ENCODE data around the gene KASH5. TPM values are rescaled to one million over a fixed set of nuclear protein-coding genes. Genes with fewer than 3 reads are reported as not detected.
"Not testable (repeated sequence)": the region's sequence is repeated elsewhere in the genome, so short reads cannot be mapped to it uniquely, and the experiment has no call there.

The KASH5 gene
- polyA plus RNA-seq, 10 donors = 0.05 to 0.50 (median 0.19) TPM; not detected in 6

DNA sequence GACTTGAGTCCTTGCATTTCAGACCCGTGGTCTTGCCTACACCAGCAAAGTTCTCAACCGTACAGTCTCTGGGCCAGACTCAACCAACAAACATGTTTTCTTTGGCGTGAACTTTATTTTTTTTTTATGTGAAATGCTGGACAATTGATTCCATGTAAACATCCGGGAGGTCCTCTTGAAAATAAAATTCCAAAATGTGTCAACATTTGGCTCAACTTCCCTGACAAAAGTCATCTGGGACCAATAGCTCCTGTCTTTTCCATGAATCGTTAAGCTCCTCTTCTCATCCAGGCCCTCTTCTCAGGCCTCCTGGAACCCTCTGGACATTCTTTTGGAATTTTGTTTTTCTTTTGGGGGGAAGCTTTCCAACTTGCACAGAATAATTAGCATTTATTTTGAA, 67.7 kb downstream of the KASH5 start:
- peak in 2 of 3 donors; percentile 77 to 92 for DNase-seq

DNA sequence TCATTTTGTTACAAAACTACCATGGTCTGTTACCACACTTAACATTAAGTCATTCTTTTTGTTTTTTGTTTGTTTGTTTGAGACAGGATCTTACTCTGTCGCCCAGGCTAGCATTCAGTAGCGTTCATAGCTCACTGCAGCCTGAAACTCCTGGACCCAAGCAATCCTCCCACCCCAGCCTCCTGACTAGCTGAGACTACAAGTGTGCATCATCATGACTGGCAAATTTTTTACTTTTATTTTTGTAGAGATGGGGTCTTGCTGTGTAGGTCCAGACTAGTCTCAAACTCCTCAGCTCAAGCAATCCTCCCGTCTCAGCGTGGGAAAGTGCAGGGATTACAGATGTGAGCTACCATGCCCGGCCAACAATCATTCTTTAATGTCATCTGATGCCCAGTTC, 68.3 kb downstream of the KASH5 start:
- DNase-seq = peak in 1 of 3 donors; percentile 71

DNA sequence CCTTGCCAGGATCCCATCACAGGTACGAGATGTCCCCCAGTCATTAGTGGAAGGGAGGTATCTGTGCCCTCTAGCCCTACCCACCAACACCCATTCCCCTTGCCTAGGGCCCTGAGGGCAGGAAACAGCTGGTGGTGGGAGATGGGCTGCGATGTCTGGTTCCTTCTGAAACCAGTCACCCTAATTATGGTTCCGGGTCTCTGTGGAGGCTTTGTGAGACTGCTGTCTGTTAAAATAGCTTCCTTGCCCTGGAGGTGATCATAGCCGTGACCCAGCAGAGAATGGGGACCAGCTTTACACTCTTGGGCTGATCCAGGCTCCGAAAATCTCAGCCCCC, 70.5 kb downstream of the KASH5 start:
- DNase-seq = no peak

DNA sequence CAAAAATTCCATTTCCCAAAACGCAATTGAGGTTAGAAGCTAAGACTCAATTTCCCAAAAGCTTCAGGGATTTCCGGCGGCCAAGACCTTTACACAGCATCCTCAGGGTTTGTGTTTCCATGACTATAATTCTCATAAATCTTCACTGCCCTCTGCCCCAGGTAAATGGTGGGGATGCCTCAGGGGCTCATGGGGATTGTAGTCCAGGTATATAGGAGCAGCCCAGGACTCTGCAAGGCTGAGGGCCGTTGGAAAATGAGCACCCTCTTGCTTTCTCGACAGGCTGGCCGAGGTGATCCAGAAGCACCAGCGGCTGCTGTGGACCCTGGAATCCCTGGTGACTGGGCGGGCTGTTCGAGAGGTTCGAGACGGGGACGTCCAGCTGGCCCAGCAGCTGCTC, 71.3 kb downstream of the KASH5 start:
- DNase-seq = no peak

DNA sequence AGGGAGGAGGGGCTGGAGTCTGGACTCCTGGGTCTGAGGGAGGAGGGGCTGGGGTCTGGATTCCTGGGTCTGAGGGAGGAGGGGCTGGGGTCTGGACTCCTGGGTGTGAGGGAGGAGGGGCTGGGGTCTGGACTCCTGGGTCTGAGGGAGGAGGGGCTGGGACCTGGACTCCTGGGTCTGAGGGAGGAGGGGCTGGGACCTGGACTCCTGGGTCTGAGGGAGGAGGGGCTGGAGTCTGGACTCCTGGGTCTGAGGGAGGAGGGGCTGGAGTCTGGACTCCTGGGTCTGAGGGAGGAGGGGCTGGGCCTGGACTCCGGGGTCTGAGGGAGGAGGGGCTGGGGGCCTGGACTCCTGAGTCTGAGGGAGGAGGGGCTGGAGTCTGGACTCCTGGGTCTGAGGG, 73.1 kb downstream of the KASH5 start:
- DNase-seq = not testable (repeated sequence)

DNA sequence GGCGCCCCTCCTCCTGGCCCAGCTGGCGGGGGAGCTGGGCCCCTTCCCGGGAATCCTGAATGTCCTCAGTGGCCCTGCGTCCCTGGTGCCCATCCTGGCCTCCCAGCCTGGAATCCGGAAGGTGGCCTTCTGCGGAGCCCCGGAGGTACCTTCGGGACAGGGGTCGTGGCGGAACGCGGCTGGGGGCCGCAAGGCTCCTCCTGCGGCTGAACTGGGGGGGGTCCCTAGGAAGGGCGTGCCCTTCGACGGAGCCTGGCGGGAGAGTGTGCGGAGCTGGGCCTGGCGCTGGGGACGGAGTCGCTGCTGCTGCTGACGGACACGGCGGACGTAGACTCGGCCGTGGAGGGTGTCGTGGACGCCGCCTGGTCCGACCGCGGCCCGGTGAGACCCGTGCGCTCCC, 73.6 kb downstream of the KASH5 start:
- DNase-seq = no peak

DNA sequence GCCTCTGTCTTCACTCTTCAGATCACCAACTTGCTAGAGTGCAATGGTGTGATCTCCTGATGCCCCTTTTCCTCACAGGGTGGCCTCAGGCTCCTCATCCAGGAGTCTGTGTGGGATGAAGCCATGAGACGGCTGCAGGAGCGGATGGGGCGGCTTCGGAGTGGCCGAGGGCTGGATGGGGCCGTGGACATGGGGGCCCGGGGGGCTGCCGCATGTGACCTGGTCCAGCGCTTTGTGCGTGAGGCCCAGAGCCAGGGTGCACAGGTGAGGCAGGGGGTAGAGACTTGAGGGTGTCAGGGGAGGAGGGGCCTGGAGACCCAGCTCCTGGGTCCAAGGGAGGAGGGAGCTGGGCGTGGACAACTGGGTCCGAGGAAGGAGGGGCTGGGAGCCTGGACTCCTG, 74.4 kb downstream of the KASH5 start:
- no peak for DNase-seq

DNA sequence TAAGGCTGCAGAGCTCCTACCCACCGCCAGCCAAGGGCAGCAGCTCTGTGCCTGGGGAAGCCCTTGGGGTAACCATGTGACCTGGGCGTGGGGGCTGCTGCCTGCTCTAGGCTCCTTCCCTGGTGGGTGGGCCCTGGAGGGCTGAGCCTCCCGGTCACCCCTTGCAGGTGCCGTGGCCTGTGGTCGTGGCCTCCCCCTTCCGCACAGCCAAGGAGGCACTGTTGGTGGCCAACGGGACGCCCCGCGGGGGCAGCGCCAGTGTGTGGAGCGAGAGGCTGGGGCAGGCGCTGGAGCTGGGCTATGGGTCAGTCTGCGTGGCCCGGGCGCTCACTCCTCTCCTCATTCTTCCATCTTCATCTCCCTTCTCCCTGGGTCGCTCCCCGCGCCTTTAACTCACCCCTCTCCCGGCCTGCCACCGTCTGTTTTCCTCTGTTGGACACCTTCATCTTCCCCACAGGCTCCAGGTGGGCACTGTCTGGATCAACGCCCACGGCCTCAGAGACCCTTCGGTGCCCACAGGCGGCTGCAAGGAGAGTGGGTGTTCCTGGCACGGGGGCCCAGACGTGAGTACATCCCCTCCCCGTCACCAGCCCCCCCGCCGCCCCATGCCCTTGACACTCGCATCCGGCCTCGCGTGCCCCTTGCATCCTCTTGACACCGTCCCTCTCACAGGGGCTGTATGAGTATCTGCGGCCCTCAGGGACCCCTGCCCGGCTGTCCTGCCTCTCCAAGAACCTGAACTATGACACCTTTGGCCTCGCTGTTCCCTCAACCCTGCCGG, 76.1 kb downstream of the KASH5 start:
- DNase-seq = no peak

DNA sequence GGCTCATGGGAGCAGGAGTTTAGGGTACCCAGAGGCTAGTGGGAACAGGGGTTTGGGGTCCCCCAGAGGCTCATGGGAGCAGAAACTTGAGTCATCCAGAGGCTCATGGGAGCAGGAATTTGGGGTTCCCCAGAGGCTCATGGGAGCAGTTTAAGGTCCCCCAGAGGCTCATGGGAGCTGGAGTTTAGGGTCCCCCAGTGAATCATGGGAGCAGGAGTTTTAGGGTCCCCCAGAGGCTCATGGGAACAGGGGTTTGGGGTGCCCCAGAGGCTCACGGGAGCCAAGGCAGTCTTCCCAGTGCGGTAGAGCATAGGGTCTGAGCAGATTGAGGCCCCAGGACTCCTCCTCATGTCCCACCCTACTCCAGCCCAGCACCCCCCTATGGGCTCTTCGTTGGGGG, 77.3 kb downstream of the KASH5 start:
- no peak for DNase-seq

Other genes starting within 250 kb of the KASH5 start
- 100 to 1,000 TPM in 9 of 10 donors, 10 to 100 TPM in 1; 77.6 to 154 (median 138) TPM for gene HRC, start 232.9 kb upstream of the KASH5 start, polyA plus RNA-seq (ENCODE audit: insufficient read length in 10 of 10)
- gene TRPM4, start 230.5 kb upstream of the KASH5 start, polyA plus RNA-seq (ENCODE audit: insufficient read length in 10 of 10) = 10 to 100 TPM; 16.8 to 66.3 (median 31.4) TPM
- 1 to 10 TPM in 7 of 10 donors, under 1 TPM in 3; 0.68 to 2.7 (median 2.0) TPM for gene SLC6A16, start 63.1 kb upstream of the KASH5 start, polyA plus RNA-seq (ENCODE audit: insufficient read length in 10 of 10)
- 10 to 100 TPM; 13.5 to 37.3 (median 21.0) TPM for gene CD37, start 52.8 kb upstream of the KASH5 start, polyA plus RNA-seq (ENCODE audit: insufficient read length in 10 of 10)
- gene TEAD2, start 25.8 kb upstream of the KASH5 start, polyA plus RNA-seq (ENCODE audit: insufficient read length in 10 of 10) = 10 to 100 TPM; 42.6 to 80.6 (median 64.0) TPM
- 1 to 10 TPM; 1.3 to 2.7 (median 1.8) TPM for gene DKKL1, start 24.4 kb upstream of the KASH5 start, polyA plus RNA-seq (ENCODE audit: insufficient read length in 10 of 10)
- gene PTH2, start 35.2 kb downstream of the KASH5 start, polyA plus RNA-seq (ENCODE audit: insufficient read length in 10 of 10) = not detected
- not detected for gene GFY, start 37.1 kb downstream of the KASH5 start, polyA plus RNA-seq (ENCODE audit: insufficient read length in 10 of 10)
- 1 to 10 TPM in 6 of 10 donors, under 1 TPM in 4; 0.45 to 2.0 (median 1.1) TPM for gene SLC17A7, start 53.3 kb downstream of the KASH5 start, polyA plus RNA-seq (ENCODE audit: insufficient read length in 10 of 10)
- 10 to 100 TPM; 34.6 to 51.9 (median 37.9) TPM for gene PIH1D1, start 63.6 kb downstream of the KASH5 start, polyA plus RNA-seq (ENCODE audit: insufficient read length in 10 of 10)
- 10 to 100 TPM in 7 of 10 donors, 1 to 10 TPM in 3; 6.0 to 17.8 (median 10.6) TPM for gene ALDH16A1, start 65.0 kb downstream of the KASH5 start, polyA plus RNA-seq (ENCODE audit: insufficient read length in 10 of 10)
- gene FLT3LG, start 86.0 kb downstream of the KASH5 start, polyA plus RNA-seq (ENCODE audit: insufficient read length in 10 of 10) = 1 to 10 TPM; 2.2 to 8.1 (median 3.4) TPM
- 1,000 to 10,000 TPM; 3,542 to 5,037 (median 4,448) TPM for gene RPL13A, start 99.4 kb downstream of the KASH5 start, polyA plus RNA-seq (ENCODE audit: insufficient read length in 10 of 10)
- 1,000 to 10,000 TPM; 2,415 to 3,967 (median 3,509) TPM for gene RPS11, start 108.2 kb downstream of the KASH5 start, polyA plus RNA-seq (ENCODE audit: insufficient read length in 10 of 10)
- gene FCGRT, start 124.4 kb downstream of the KASH5 start, polyA plus RNA-seq (ENCODE audit: insufficient read length in 10 of 10) = 100 to 1,000 TPM; 144 to 218 (median 175) TPM
- 10 to 100 TPM; 37.0 to 96.6 (median 55.4) TPM for gene RCN3, start 139.8 kb downstream of the KASH5 start, polyA plus RNA-seq (ENCODE audit: insufficient read length in 10 of 10)
- gene NOSIP, start 192.3 kb downstream of the KASH5 start, polyA plus RNA-seq (ENCODE audit: insufficient read length in 10 of 10) = 10 to 100 TPM; 42.8 to 73.0 (median 54.0) TPM
- under 1 TPM; 0.22 to 0.81 (median 0.57) TPM for gene PRRG2, start 193.1 kb downstream of the KASH5 start, polyA plus RNA-seq (ENCODE audit: insufficient read length in 10 of 10)
- 10 to 100 TPM; 12.2 to 20.5 (median 16.1) TPM for gene PRR12, start 202.9 kb downstream of the KASH5 start, polyA plus RNA-seq (ENCODE audit: insufficient read length in 10 of 10)